Measurements from ENCODE around the gene DPM2.

DPM2 gene

GRCh38 chr9:127980706-127981558 lies 43.3 kb upstream of the DPM2 start, which contains the start of gene EEIG1:
TSS of gene EEIG1 (minus strand) at chr9:127980989. CDS start at chr9:127980137, 852 bp downstream.
- Histone ChIP-seq H3K27ac (ENCODE audit: low read length) (peak within 1 kb of the TSS; percentile 80), H4K20me1 (ENCODE audit: insufficient read depth, low read length) (peaks cover 27% of the 10 kb centered on the region), H2AFZ (ENCODE audit: low read depth, low read length) (peak within 1 kb of the TSS; percentile 77), H3K4me2 (ENCODE audit: insufficient read depth, low read length) (peak within 1 kb of the TSS; percentile 80), H3K79me2 (ENCODE audit: insufficient read depth, low read length) (peaks cover 32% of the 10 kb centered on the region), H3K4me1 (ENCODE audit: insufficient read depth, low read length) (peaks cover 48% of the 10 kb centered on the region), H3K4me3 (ENCODE audit: low read depth in 1 of 2, low read length in 2 of 2) (peak within 1 kb of the TSS; percentile 50 to 75; a peak in 3 of 4 replicates), H3K9ac (ENCODE audit: low read depth, low read length) (peak within 1 kb of the TSS; percentile 69), H3K27me3 (ENCODE audit: insufficient read depth, low read length, poor library complexity) (no peaks in the 10 kb centered on the region), H3K9me3 (ENCODE audit: insufficient read depth, low read length, severe bottlenecking) (no peaks in the 10 kb centered on the region), H3K36me3 (ENCODE audit: insufficient read depth, low read length) (no peaks in the 10 kb centered on the region)
- TF ChIP-seq EZH2 (IDR thresholded peaks at IDR 0.05; ENCODE audit: borderline replicate concordance, low read depth, low read length, severe bottlenecking) = no peak
- ATAC-seq (ENCODE audit: insufficient read depth, low read depth) = peak; percentile 97
- DNase-seq = peak; percentile 96

- Histone ChIP-seq H4K20me1 (ENCODE audit: insufficient read depth, low read length) (peaks cover 30% of the 10 kb centered on the region), H3K9ac (ENCODE audit: low read depth, low read length) (peak overlapping the region; percentile 66), H3K36me3 (ENCODE audit: insufficient read depth, low read length) (no peaks in the 10 kb centered on the region), H3K27ac (ENCODE audit: low read length) (no peak overlapping the region), H2AFZ (ENCODE audit: low read depth, low read length) (peak overlapping the region; percentile 67), H3K79me2 (ENCODE audit: insufficient read depth, low read length) (peaks cover 32% of the 10 kb centered on the region), H3K9me3 (ENCODE audit: insufficient read depth, low read length, severe bottlenecking) (no peaks in the 10 kb centered on the region), H3K27me3 (ENCODE audit: insufficient read depth, low read length, poor library complexity) (no peaks in the 10 kb centered on the region), H3K4me2 (ENCODE audit: insufficient read depth, low read length) (peak overlapping the region; percentile 80), H3K4me3 (ENCODE audit: low read depth in 1 of 2, low read length in 2 of 2) (peak overlapping the region; percentile 50 to 74; a peak in 3 of 4 replicates), H3K4me1 (ENCODE audit: insufficient read depth, low read length) (peaks cover 50% of the 10 kb centered on the region)
- ATAC-seq (ENCODE audit: insufficient read depth, low read depth) (no peak), DNase-seq (peak; percentile 21)
- peak; percentile 46 for TF ChIP-seq EZH2 (IDR thresholded peaks at IDR 0.05; ENCODE audit: borderline replicate concordance, low read depth, low read length, severe bottlenecking)
- TF ChIP-seq, protein P1, sequence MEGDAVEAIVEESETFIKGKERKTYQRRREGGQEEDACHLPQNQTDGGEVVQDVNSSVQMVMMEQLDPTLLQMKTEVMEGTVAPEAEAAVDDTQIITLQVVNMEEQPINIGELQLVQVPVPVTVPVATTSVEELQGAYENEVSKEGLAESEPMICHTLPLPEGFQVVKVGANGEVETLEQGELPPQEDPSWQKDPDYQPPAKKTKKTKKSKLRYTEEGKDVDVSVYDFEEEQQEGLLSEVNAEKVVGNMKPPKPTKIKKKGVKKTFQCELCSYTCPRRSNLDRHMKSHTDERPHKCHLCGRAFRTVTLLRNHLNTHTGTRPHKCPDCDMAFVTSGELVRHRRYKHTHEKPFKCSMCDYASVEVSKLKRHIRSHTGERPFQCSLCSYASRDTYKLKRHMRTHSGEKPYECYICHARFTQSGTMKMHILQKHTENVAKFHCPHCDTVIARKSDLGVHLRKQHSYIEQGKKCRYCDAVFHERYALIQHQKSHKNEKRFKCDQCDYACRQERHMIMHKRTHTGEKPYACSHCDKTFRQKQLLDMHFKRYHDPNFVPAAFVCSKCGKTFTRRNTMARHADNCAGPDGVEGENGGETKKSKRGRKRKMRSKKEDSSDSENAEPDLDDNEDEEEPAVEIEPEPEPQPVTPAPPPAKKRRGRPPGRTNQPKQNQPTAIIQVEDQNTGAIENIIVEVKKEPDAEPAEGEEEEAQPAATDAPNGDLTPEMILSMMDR (IDR thresholded peaks at IDR 0.05; ENCODE audit: borderline replicate concordance, extremely low read depth, low read length, poor library complexity, severe bottlenecking) = no peak
Observed at GRCh38 chr9:127980060-127980705, 42.5 kb upstream of the DPM2 start.

- no peaks in the 10 kb centered on the region for H3K9me3 ChIP-seq (ENCODE audit: insufficient read depth, low read length, severe bottlenecking)
- DNase-seq (peak; percentile 21), ATAC-seq (ENCODE audit: insufficient read depth, low read depth) (no peak)
- peaks cover 50% of the 10 kb centered on the region for H3K4me1 ChIP-seq (ENCODE audit: insufficient read depth, low read length)
- no peak overlapping the region; the same call in 1 of the 2 replicates for H2AFZ ChIP-seq (ENCODE audit: low read depth, low read length)
- TF ChIP-seq, protein P1 (IDR thresholded peaks at IDR 0.05; ENCODE audit: borderline replicate concordance, extremely low read depth, low read length, poor library complexity, severe bottlenecking) = no peak
- no peak for TF ChIP-seq EZH2 (IDR thresholded peaks at IDR 0.05; ENCODE audit: borderline replicate concordance, low read depth, low read length, severe bottlenecking)
- no peak overlapping the region for H3K27ac ChIP-seq (ENCODE audit: low read length)
- H3K36me3 ChIP-seq (ENCODE audit: insufficient read depth, low read length) = no peaks in the 10 kb centered on the region
- H3K4me2 ChIP-seq (ENCODE audit: insufficient read depth, low read length) = peak overlapping the region; percentile 80
- H3K27me3 ChIP-seq (ENCODE audit: insufficient read depth, low read length, poor library complexity) = no peaks in the 10 kb centered on the region
- peak overlapping the region; percentile 50 to 74; a peak in 3 of 4 replicates for H3K4me3 ChIP-seq (ENCODE audit: low read depth in 1 of 2, low read length in 2 of 2)
- H4K20me1 ChIP-seq (ENCODE audit: insufficient read depth, low read length) = peaks cover 35% of the 10 kb centered on the region
- peaks cover 32% of the 10 kb centered on the region for H3K79me2 ChIP-seq (ENCODE audit: insufficient read depth, low read length)
- H3K9ac ChIP-seq (ENCODE audit: low read depth, low read length) = peak overlapping the region; percentile 66
Observed at GRCh38 chr9:127979333-127980059, 41.8 kb upstream of the DPM2 start.

Measured in DND-41 (cell line).